ENCODE measurements around the gene PFDN1. TPM values are rescaled to one million over a fixed set of nuclear protein-coding genes. Genes with fewer than 3 reads are reported as not detected.

PFDN1 gene
- total and polyA plus RNA-seq, 9 of the 15 experiments (the other 6 are each of a cell fraction or from before 2014, with no cell fraction given): 45.5 to 215 (median 78.0) TPM

- no peaks in the 10 kb centered on the region for H3K9me1 ChIP-seq (ENCODE audit: control insufficient read depth, insufficient read depth, low read length)
- DNase-seq (ENCODE audit: extremely low read depth in 1 of 4, low spot score in 3 of 4) (peak in 2 of 4 experiments; percentile 58 to 68), ATAC-seq (peak; percentile 72), FAIRE-seq (no peak)
- no peak overlapping the region for H3K4me2 ChIP-seq (ENCODE audit: insufficient read depth, low read length)
- no peak overlapping the region for H3K9ac ChIP-seq (ENCODE audit: insufficient read depth in 1 of 2, low read depth in 2 of 2, low read length in 2 of 2)
- H3K4me3 ChIP-seq: no peak overlapping the region
- CTCF ChIA-PET (ENCODE audit: low intra/inter-chr PET ratio): no interaction called here
- POLR2A ChIA-PET: interaction anchor here (0.5 to 3.2 kb wide), 6 partner anchors 11 to 137 kb away, joined by 3 to 17 read pairs (median 4); no protein-coding TSS in a partner anchor
- no peaks in the 10 kb centered on the region for H3K27me3 ChIP-seq (ENCODE audit: control insufficient read depth in 2 of 2, insufficient read depth in 2 of 2, low read length in 2 of 2)
- peaks cover 8 to 10% of the 10 kb centered on the region in 2 experiments; a peak in 3 of 5 replicates for H3K4me1 ChIP-seq (replicated peaks in 1 of 2; ENCODE audit: control insufficient read depth in 2 of 2, insufficient read depth in 2 of 2, low read length in 2 of 2)
- WGBS (ENCODE audit: insufficient coverage, low coverage, missing lambda C conversion rate): 90% methylated on average over 3 of the region's 4 CpGs
- peaks cover 36% of the 10 kb centered on the region; the same call in 2 of the 3 replicates for H3K36me3 ChIP-seq (ENCODE audit: control insufficient read depth, insufficient read depth, low read length)
- no peaks in the 10 kb centered on the region for H3K9me3 ChIP-seq (replicated peaks; ENCODE audit: control insufficient read depth, insufficient read depth, low read depth, low read length)
- no peak overlapping the region for H3K27ac ChIP-seq (ENCODE audit: extremely low read depth, low read depth, low read length)
- intact Hi-C loops (cut with micrococcal nuclease): no loop called here
- in situ Hi-C loops (cut with MboI): no loop called here
- TF ChIP-seq BHLHE40 (IDR thresholded peaks at IDR 0.05; ENCODE audit: low read length) (peak; percentile 55), CTCFL (IDR thresholded peaks at IDR 0.05; ENCODE audit: borderline replicate concordance, insufficient read depth, low read depth, low read length, poor library complexity, severe bottlenecking) (peak; percentile 66), KDM1A (IDR thresholded peaks at IDR 0.05) (peak in 1 of 2 experiments; percentile 60; a peak in 1 of 4 replicates), ZFP1 (CRISPR knock-in tag; IDR thresholded peaks at IDR 0.05) (no peak)
- TF ChIP-seq, protein P1, sequence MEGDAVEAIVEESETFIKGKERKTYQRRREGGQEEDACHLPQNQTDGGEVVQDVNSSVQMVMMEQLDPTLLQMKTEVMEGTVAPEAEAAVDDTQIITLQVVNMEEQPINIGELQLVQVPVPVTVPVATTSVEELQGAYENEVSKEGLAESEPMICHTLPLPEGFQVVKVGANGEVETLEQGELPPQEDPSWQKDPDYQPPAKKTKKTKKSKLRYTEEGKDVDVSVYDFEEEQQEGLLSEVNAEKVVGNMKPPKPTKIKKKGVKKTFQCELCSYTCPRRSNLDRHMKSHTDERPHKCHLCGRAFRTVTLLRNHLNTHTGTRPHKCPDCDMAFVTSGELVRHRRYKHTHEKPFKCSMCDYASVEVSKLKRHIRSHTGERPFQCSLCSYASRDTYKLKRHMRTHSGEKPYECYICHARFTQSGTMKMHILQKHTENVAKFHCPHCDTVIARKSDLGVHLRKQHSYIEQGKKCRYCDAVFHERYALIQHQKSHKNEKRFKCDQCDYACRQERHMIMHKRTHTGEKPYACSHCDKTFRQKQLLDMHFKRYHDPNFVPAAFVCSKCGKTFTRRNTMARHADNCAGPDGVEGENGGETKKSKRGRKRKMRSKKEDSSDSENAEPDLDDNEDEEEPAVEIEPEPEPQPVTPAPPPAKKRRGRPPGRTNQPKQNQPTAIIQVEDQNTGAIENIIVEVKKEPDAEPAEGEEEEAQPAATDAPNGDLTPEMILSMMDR (IDR thresholded peaks at IDR 0.05 in 2 of 3, conservative IDR thresholded peaks at IDR 0.05 in 1 of 3; ENCODE audit: insufficient read depth in 2 of 3, low read depth in 1 of 3, low read length in 3 of 3): peak; percentile 15 to 45 (median 33); a peak in 3 of 6 replicates
- BruUV-seq (replicated peaks): no TSS peak
- no peak overlapping the region for H2AFZ ChIP-seq (ENCODE audit: low read depth, low read length)
- H4K20me1 ChIP-seq (replicated peaks; ENCODE audit: control insufficient read depth, insufficient read depth, low read length): no peaks in the 10 kb centered on the region; the same call in 1 of the 2 replicates
- H3K79me2 ChIP-seq (ENCODE audit: control insufficient read depth, insufficient read depth, low read length): peaks cover 53% of the 10 kb centered on the region
Observed at GRCh38 chr5:140205952-140206351, 96.9 kb downstream of the PFDN1 start.

Measured in K562 (cell line).